ENCODE results near the gene OAS3. TPM values are rescaled to one million over a fixed set of nuclear protein-coding genes. Genes with fewer than 3 reads are reported as not detected.

Gene OAS3
- total and polyA plus RNA-seq, 9 of the 15 experiments (the other 6 are each of a cell fraction or from before 2014, with no cell fraction given), result 0.21 to 2.0 (median 0.83) TPM

DNA sequence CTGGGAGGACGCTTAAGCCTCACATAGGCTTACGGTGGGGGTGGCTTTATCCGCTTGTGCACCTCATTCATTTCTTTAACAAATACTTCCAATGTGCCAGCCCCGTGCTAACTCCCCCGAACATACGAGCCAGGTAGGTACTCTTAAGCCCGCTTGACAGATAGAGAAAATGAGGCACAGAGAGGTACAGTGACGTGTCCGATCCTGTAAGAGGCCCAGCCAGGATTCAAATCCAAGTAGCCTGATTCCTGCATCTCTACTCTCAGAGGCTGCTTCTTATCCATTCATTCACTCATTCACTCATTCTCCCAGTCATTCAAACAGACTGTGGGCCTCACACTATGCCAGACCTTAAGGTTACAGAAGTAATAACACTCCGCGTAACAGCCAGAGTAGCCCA, 477 bp downstream of the OAS3 start (continued):
- TF ChIP-seq, protein P1, sequence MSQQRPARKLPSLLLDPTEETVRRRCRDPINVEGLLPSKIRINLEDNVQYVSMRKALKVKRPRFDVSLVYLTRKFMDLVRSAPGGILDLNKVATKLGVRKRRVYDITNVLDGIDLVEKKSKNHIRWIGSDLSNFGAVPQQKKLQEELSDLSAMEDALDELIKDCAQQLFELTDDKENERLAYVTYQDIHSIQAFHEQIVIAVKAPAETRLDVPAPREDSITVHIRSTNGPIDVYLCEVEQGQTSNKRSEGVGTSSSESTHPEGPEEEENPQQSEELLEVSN (IDR thresholded peaks at IDR 0.05; ENCODE audit: borderline replicate concordance in 1 of 2, extremely low read depth in 1 of 2, insufficient read depth in 1 of 2, insufficient read length in 1 of 2, low read depth in 1 of 2, low read length in 1 of 2, poor library complexity in 1 of 2, severe bottlenecking in 1 of 2), result no peak
- TF ChIP-seq HDAC2 (IDR thresholded peaks at IDR 0.05) (no peak), SP1 (CRISPR knock-in tag; IDR thresholded peaks at IDR 0.05) (peak; percentile 29; the same call in 1 of the 2 replicates)
- TF ChIP-seq, protein P2, sequence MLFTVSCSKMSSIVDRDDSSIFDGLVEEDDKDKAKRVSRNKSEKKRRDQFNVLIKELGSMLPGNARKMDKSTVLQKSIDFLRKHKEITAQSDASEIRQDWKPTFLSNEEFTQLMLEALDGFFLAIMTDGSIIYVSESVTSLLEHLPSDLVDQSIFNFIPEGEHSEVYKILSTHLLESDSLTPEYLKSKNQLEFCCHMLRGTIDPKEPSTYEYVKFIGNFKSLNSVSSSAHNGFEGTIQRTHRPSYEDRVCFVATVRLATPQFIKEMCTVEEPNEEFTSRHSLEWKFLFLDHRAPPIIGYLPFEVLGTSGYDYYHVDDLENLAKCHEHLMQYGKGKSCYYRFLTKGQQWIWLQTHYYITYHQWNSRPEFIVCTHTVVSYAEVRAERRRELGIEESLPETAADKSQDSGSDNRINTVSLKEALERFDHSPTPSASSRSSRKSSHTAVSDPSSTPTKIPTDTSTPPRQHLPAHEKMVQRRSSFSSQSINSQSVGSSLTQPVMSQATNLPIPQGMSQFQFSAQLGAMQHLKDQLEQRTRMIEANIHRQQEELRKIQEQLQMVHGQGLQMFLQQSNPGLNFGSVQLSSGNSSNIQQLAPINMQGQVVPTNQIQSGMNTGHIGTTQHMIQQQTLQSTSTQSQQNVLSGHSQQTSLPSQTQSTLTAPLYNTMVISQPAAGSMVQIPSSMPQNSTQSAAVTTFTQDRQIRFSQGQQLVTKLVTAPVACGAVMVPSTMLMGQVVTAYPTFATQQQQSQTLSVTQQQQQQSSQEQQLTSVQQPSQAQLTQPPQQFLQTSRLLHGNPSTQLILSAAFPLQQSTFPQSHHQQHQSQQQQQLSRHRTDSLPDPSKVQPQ (CRISPR knock-in tag; IDR thresholded peaks at IDR 0.05; ENCODE audit: borderline replicate concordance), result no peak

DNA sequence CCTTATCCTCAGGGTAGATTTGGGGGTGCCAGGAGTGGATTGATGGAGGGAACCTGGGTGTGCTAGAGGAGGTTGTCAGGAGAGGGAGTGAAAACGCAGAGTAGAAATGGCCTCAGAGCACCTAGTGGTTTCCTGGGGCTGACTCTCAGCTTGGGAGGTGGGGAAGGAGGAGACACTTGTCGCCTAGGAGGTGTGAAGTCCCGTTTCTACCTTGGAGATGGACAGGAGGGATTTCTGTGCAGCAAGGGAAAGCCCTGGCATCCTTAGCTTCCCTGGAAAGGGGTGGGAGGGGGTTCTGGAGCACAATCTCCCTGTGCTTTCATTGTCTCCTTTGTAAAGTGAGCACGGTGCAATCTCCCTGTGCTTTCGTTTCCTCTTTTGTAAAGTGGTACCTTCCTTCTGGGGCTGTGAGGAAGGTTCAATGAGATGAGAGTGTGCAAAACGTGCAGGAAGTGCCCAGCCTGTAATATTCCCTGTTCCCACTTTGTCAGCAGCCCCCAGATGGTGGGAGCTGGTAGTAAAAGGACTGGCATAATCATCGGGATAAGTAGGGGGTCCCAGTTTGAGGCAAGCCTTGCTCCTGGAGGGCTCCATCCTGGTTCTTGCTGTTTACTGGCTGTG, 1.6 kb downstream of the OAS3 start:
- CTCF ChIA-PET (ENCODE audit: low intra/inter-chr PET ratio), result no interaction called here
- no peak for TF ChIP-seq ARNT (IDR thresholded peaks at IDR 0.05)
- TF ChIP-seq, protein P3, sequence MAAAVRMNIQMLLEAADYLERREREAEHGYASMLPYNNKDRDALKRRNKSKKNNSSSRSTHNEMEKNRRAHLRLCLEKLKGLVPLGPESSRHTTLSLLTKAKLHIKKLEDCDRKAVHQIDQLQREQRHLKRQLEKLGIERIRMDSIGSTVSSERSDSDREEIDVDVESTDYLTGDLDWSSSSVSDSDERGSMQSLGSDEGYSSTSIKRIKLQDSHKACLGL (CRISPR knock-in tag; IDR thresholded peaks at IDR 0.05; ENCODE audit: borderline replicate concordance, poor library complexity, severe bottlenecking), result no peak
- TF ChIP-seq, protein P4, sequence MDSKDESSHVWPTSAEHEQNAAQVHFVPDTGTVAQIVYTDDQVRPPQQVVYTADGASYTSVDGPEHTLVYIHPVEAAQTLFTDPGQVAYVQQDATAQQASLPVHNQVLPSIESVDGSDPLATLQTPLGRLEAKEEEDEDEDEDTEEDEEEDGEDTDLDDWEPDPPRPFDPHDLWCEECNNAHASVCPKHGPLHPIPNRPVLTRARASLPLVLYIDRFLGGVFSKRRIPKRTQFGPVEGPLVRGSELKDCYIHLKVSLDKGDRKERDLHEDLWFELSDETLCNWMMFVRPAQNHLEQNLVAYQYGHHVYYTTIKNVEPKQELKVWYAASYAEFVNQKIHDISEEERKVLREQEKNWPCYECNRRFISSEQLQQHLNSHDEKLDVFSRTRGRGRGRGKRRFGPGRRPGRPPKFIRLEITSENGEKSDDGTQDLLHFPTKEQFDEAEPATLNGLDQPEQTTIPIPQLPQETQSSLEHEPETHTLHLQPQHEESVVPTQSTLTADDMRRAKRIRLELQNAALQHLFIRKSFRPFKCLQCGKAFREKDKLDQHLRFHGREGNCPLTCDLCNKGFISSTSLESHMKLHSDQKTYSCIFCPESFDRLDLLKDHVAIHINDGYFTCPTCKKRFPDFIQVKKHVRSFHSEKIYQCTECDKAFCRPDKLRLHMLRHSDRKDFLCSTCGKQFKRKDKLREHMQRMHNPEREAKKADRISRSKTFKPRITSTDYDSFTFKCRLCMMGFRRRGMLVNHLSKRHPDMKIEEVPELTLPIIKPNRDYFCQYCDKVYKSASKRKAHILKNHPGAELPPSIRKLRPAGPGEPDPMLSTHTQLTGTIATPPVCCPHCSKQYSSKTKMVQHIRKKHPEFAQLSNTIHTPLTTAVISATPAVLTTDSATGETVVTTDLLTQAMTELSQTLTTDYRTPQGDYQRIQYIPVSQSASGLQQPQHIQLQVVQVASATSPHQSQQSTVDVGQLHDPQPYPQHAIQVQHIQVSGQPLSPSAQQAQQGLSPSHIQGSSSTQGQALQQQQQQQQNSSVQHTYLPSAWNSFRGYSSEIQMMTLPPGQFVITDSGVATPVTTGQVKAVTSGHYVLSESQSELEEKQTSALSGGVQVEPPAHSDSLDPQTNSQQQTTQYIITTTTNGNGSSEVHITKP (IDR thresholded peaks at IDR 0.05; ENCODE audit: partially characterized antibody), result peak; percentile 20
- no peaks in the 10 kb centered on the region for H3K36me3 ChIP-seq (ENCODE audit: control insufficient read depth, insufficient read depth, low read length)
- H3K27me3 ChIP-seq (ENCODE audit: control insufficient read depth in 2 of 2, insufficient read depth in 2 of 2, low read length in 2 of 2), result peaks cover 6 to 29% of the 10 kb centered on the region in 2 experiments; a peak in 4 of 5 replicates
- no peak overlapping the region for H2AFZ ChIP-seq (ENCODE audit: low read depth, low read length)
- H3K4me1 ChIP-seq (replicated peaks in 1 of 2; ENCODE audit: control insufficient read depth in 2 of 2, insufficient read depth in 2 of 2, low read length in 2 of 2), result peaks cover 4 to 7% of the 10 kb centered on the region in 2 experiments; a peak in 4 of 5 replicates
- H3K4me2 ChIP-seq (ENCODE audit: insufficient read depth, low read length), result no peak overlapping the region
- DNase-seq (ENCODE audit: extremely low read depth in 1 of 4, low spot score in 3 of 4), result no peak
- BruUV-seq (replicated peaks), result no TSS peak
- H3K9ac ChIP-seq (ENCODE audit: insufficient read depth in 1 of 2, low read depth in 2 of 2, low read length in 2 of 2), result no peak overlapping the region
- no peak for ATAC-seq
- H3K4me3 ChIP-seq, result no peak overlapping the region
- no peaks in the 10 kb centered on the region for H3K9me3 ChIP-seq (replicated peaks; ENCODE audit: control insufficient read depth, insufficient read depth, low read depth, low read length)
- 0 out of 2 replicates have a peak, but pooled peaks cover 3% of the 10 kb centered on the region for H4K20me1 ChIP-seq (replicated peaks; ENCODE audit: control insufficient read depth, insufficient read depth, low read length)
- intact Hi-C loops (cut with micrococcal nuclease) (no loop called here), in situ Hi-C loops (cut with MboI) (no loop called here)
- H3K9me1 ChIP-seq (ENCODE audit: control insufficient read depth, insufficient read depth, low read length), result no peaks in the 10 kb centered on the region
- POLR2A ChIA-PET, result no interaction called here
- no peak overlapping the region for H3K27ac ChIP-seq (ENCODE audit: extremely low read depth, low read depth, low read length)
- WGBS (ENCODE audit: insufficient coverage, low coverage, missing lambda C conversion rate), result 8% methylated on average over 7 of the region's 7 CpGs
- no peaks in the 10 kb centered on the region for H3K79me2 ChIP-seq (ENCODE audit: control insufficient read depth, insufficient read depth, low read length)
- FAIRE-seq, result no peak
